Loucy (cell line): ENCODE measurements around the gene ACY1.
A peak's percentile ranks its signal among the peaks of the same experiment; 100 is the strongest.

Source experiments
- H2AFZ ChIP-seq: fragments of 200-600 bp; sonication (generic); 2 replicates; pipeline ENCODE4 v1.6.0; 2016; ENCODE audit warnings: antibody characterized with exemption, mild to moderate bottlenecking, low read length, moderate library complexity
- H3F3A ChIP-seq: fragments of 200-600 bp; 2 replicates; pipeline ENCODE4 v1.6.0; 2016; ENCODE audit warnings: antibody characterized with exemption, low read depth, mild to moderate bottlenecking
- H3K27me3 ChIP-seq: fragments of 200-600 bp; sonication (generic); 2 replicates; pipeline ENCODE4 v1.6.1; 2014; ENCODE audit warnings: low read length, mild to moderate bottlenecking; ENCODE audit not compliant: insufficient read depth, poor library complexity, severe bottlenecking
- H3K36me3 ChIP-seq: fragments of 200-600 bp; sonication (generic); 2 replicates; pipeline ENCODE4 v1.6.1; 2016; ENCODE audit warnings: low read length; ENCODE audit not compliant: insufficient read depth
- H3K4me1 ChIP-seq: fragments of 200-600 bp; sonication (generic); 2 replicates; pipeline ENCODE4 v1.5.1; 2014; ENCODE audit warnings: low read length, mild to moderate bottlenecking; ENCODE audit not compliant: insufficient read depth, poor library complexity, severe bottlenecking
- H3K4me2 ChIP-seq: fragments of 200-600 bp; sonication (generic); 2 replicates; pipeline ENCODE4 v1.6.0; 2014; ENCODE audit warnings: antibody characterized with exemption, low read length, low read depth, mild to moderate bottlenecking; ENCODE audit not compliant: poor library complexity, severe bottlenecking
- H3K4me3 ChIP-seq: fragments of 200-600 bp; sonication (generic); 2 replicates; pipeline ENCODE4 v1.5.1; 2014; ENCODE audit warnings: low read length, mild to moderate bottlenecking, mixed read lengths; ENCODE audit not compliant: poor library complexity, severe bottlenecking
- H3K79me2 ChIP-seq: fragments of 200-600 bp; sonication (generic); 2 replicates; pipeline ENCODE4 v1.6.1; 2014; ENCODE audit warnings: low read length; ENCODE audit not compliant: insufficient read depth
- H3K9ac ChIP-seq: fragments of 200-600 bp; sonication (generic); 2 replicates; pipeline ENCODE4 v1.6.0; 2014; ENCODE audit warnings: mild to moderate bottlenecking, low read depth, low read length, moderate library complexity; ENCODE audit not compliant: poor library complexity, severe bottlenecking
- H3K9me2 ChIP-seq: fragments of 200-600 bp; sonication (generic); replicated peaks from 2 replicates; pipeline ENCODE4 v1.6.1; 2016; ENCODE audit warnings: low read depth, low read length, mixed read lengths
- H3K9me3 ChIP-seq: fragments of 200-600 bp; sonication (generic); 2 replicates; pipeline ENCODE4 v1.6.1; 2014; ENCODE audit warnings: mild to moderate bottlenecking, antibody characterized with exemption, low read length, low read depth; ENCODE audit not compliant: insufficient read depth
- H4K20me1 ChIP-seq: fragments of 200-600 bp; sonication (generic); 2 replicates; pipeline ENCODE4 v1.6.0; 2014; ENCODE audit warnings: antibody characterized with exemption, low read length, mild to moderate bottlenecking; ENCODE audit not compliant: insufficient read depth, poor library complexity, severe bottlenecking
- CTCF ChIP-seq: fragments of 200-600 bp; sonication (generic); conservative IDR thresholded peaks from 2 replicates; pipeline ENCODE4 v1.5.1; 2014; ENCODE audit warnings: mild to moderate bottlenecking, antibody characterized with exemption, low read length
- EZH2phosphoT487 ChIP-seq: fragments of 200-600 bp; IDR thresholded peaks from 2 replicates; pipeline ENCODE4 v1.6.1; 2018; ENCODE audit warnings: antibody characterized with exemption, mild to moderate bottlenecking, moderate library complexity, borderline replicate concordance

Gene ACY1

DNA sequence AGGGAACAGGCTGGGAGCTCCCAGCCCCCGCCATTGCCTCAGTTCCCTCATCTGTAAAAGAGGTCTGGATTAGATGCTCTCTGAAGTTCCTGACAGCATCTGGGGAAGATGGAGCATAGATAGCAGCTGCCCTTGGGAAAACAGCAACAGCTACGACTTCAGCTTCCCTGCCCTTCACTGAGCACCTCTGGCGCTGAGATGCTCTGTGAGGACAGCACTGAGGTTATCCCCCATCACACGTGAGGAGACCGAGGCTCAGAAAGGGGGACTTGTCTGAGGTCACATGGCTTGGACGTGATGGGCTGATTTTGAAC lies 23.4 kb downstream of the ACY1 start:
- TF ChIP-seq CTCF (no peak), EZH2phosphoT487 (no peak)

DNA sequence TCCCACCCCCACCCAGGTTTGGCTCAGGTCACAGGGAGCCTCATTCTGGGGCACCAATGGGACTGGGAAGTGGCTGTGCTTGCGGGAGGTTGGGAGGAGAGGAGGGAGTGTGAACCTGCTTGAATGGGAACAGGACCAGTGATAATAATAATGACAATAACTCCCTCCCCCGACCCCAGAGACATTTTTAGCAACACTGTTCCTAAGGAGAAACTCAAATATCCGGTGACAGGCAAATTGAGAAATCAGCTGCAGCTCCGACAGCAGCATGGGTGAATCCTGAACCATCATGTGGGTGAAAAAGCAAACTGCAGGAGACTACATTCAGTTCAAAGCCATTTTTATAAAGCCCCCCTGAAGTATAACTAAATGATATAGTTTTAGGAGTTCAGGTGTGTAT lies 24.0 kb downstream of the ACY1 start:
- Histone ChIP-seq H4K20me1 (no peaks in the 10 kb centered on the region), H3K9me2 (no peaks in the 10 kb centered on the region), H3K79me2 (no peaks in the 10 kb centered on the region), H3K4me3 (no peak overlapping the region), H3K9me3 (no peaks in the 10 kb centered on the region), H3K27me3 (no peaks in the 10 kb centered on the region), H3K4me2 (no peak overlapping the region), H3K36me3 (no peaks in the 10 kb centered on the region), H3K4me1 (peaks cover 15% of the 10 kb centered on the region), H3K9ac (no peak overlapping the region), H3F3A (no peaks in the 10 kb centered on the region), H2AFZ (no peak overlapping the region)
- TF ChIP-seq EZH2phosphoT487, result no peak
- TF ChIP-seq CTCF, result no peak

More for the DNA sequence above, 23.4 kb downstream of the ACY1 start:
- H3F3A ChIP-seq, result no peaks in the 10 kb centered on the region
- no peak overlapping the region for H3K4me2 ChIP-seq
- H3K9me2 ChIP-seq, result no peaks in the 10 kb centered on the region
- H3K27me3 ChIP-seq, result no peaks in the 10 kb centered on the region
- peaks cover 15% of the 10 kb centered on the region for H3K4me1 ChIP-seq
- H3K36me3 ChIP-seq, result no peaks in the 10 kb centered on the region
- H2AFZ ChIP-seq, result no peak overlapping the region; the same call in 1 of the 2 replicates
- H3K9me3 ChIP-seq, result no peaks in the 10 kb centered on the region
- H3K4me3 ChIP-seq, result no peak overlapping the region
- H3K9ac ChIP-seq, result peak overlapping the region; percentile 47
- no peaks in the 10 kb centered on the region for H3K79me2 ChIP-seq
- no peaks in the 10 kb centered on the region for H4K20me1 ChIP-seq

DNA sequence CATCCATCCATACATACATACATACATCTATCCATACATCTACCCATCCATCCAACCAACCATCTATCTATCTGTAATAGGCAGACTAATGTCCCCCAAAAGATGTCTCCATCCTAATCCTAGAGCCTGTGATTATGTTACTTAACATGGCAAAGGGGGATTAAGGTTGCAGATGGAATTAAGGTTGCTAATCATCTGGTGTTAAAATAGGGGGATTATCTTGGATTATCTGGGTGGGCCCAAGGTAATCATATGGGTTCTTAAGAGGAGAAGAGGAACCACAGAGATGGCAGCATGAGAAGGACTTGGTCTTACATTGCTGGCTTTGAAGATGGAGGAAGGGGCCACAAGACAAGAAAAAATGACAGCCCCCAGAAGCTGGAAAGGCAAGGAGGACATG lies 27.1 kb downstream of the ACY1 start:
- no peaks in the 10 kb centered on the region for H3K9me3 ChIP-seq
- H3K4me2 ChIP-seq, result no peak overlapping the region
- no peak overlapping the region for H2AFZ ChIP-seq
- H3K4me1 ChIP-seq, result peaks cover 14% of the 10 kb centered on the region
- H3K9ac ChIP-seq, result no peak overlapping the region
- H3K79me2 ChIP-seq, result no peaks in the 10 kb centered on the region
- H3K9me2 ChIP-seq, result no peaks in the 10 kb centered on the region
- no peaks in the 10 kb centered on the region for H3K36me3 ChIP-seq
- no peaks in the 10 kb centered on the region for H4K20me1 ChIP-seq
- no peaks in the 10 kb centered on the region for H3K27me3 ChIP-seq
- no peak for TF ChIP-seq EZH2phosphoT487
- no peak for TF ChIP-seq CTCF
- H3F3A ChIP-seq, result no peaks in the 10 kb centered on the region
- no peak overlapping the region for H3K4me3 ChIP-seq
